NCI-H748 treated with DMSO at 0.1 percent for 48 hours (cell line): Measurements from ENCODE around the gene HJURP.
A peak's percentile ranks its signal among the peaks of the same experiment; 100 is the strongest.
"Not testable (repeated sequence)": the region's sequence is repeated elsewhere in the genome, so short reads cannot be mapped to it uniquely, and the experiment has no call there.

Experiments used
- DNase-seq: peaks from one replicate; lab custom pipeline; 2025; lab: John Stamatoyannopoulos, UW

HJURP gene

GRCh38 chr2:233854241-233854981 is at the start of gene HJURP:
TSS of gene HJURP (minus strand) at chr2:233854535. CDS start at chr2:233854500, 35 bp downstream.
- DNase-seq = peak; percentile 97

GRCh38 chr2:233901884-233902283 is 47.5 kb upstream of the HJURP start:
- no peak for DNase-seq

GRCh38 chr2:233901367-233901766 is 47.0 kb upstream of the HJURP start:
- DNase-seq = no peak

GRCh38 chr2:233896253-233896652 is 41.9 kb upstream of the HJURP start:
- DNase-seq = not testable (repeated sequence)

- DNase-seq = no peak
Observed at GRCh38 chr2:233892793-233893192, 38.5 kb upstream of the HJURP start.

- DNase-seq = no peak
Observed at GRCh38 chr2:233882353-233882752, 28.0 kb upstream of the HJURP start.

- DNase-seq = not testable (repeated sequence)
Observed at GRCh38 chr2:233872125-233872524, 17.8 kb upstream of the HJURP start.

GRCh38 chr2:233871432-233871831 is 17.1 kb upstream of the HJURP start:
- no peak for DNase-seq

GRCh38 chr2:233867993-233868532 is 13.7 kb upstream of the HJURP start, which contains the start of gene MSL3B:
TSS of gene MSL3B (minus strand) at chr2:233868386.
- DNase-seq = peak; percentile 52

GRCh38 chr2:233866479-233866878 is 12.1 kb upstream of the HJURP start:
- DNase-seq = no peak

GRCh38 chr2:233865838-233866237 is 11.5 kb upstream of the HJURP start:
- no peak for DNase-seq

- DNase-seq = no peak
Observed at GRCh38 chr2:233862261-233862768, 8.0 kb upstream of the HJURP start.

GRCh38 chr2:233858331-233858730 is 4.0 kb upstream of the HJURP start:
- DNase-seq = no peak

- DNase-seq = peak; percentile 43
Observed at GRCh38 chr2:233857511-233858141, 3.3 kb upstream of the HJURP start.

GRCh38 chr2:233856184-233856583 is 1.8 kb upstream of the HJURP start:
- DNase-seq = no peak

- no peak for DNase-seq
Observed at GRCh38 chr2:233855345-233855744, 1.0 kb upstream of the HJURP start.

GRCh38 chr2:233853883-233854240 is 473 bp downstream of the HJURP start:
- no peak for DNase-seq

GRCh38 chr2:233853353-233853752 is 982 bp downstream of the HJURP start:
- no peak for DNase-seq

- DNase-seq = no peak
Observed at GRCh38 chr2:233852056-233852455, 2.3 kb downstream of the HJURP start.

GRCh38 chr2:233851169-233851568 is 3.2 kb downstream of the HJURP start:
- DNase-seq = no peak

GRCh38 chr2:233850745-233851144 is 3.6 kb downstream of the HJURP start:
- DNase-seq = no peak

GRCh38 chr2:233849607-233850271 is 4.6 kb downstream of the HJURP start:
- no peak for DNase-seq

GRCh38 chr2:233848276-233848675 is 6.1 kb downstream of the HJURP start:
- no peak for DNase-seq
